Endothelial cell of umbilical vein (primary cell): Measurements from ENCODE around the gene OR3A3. TPM values are rescaled to one million over a fixed set of nuclear protein-coding genes. Genes with fewer than 3 reads are reported as not detected.

Experiments
- BruUV-seq: library from RNA; stranded (reverse); fragments of 400-500 nt; replicated peaks from 2 replicates; lab custom pipeline; 2021; lab: Mats Ljungman, UMichigan
- CTCF ChIA-PET: fragments of 300-600, 350-600 bp; sonication (Branson Sonifier 250); formaldehyde crosslinking; loops from one replicate; lab custom pipeline; 2021; ENCODE audit warnings: antibody characterized with exemption, inconsistent platforms; lab: Charles Lee
- POLR2A ChIA-PET: fragments of 300-600, 350-600 bp; sonication (Branson Sonifier 250); formaldehyde crosslinking; loops from one replicate; lab custom pipeline; 2021; ENCODE audit warnings: antibody characterized with exemption, inconsistent platforms; lab: Charles Lee
- DNase-seq: peaks from one replicate; pipeline ENCODE4 v3.0.0-alpha.2; 2011; ENCODE audit warnings: low read depth, low spot score
- FAIRE-seq: peaks from 2 replicates; lab custom pipeline; 2011; peaks lifted over from hg19 to GRCh38; lab: Jason Lieb, UNC
- H2AFZ ChIP-seq: 2 replicates; pipeline ENCODE4 v1.6.0; 2012; ENCODE audit warnings: low read depth, low read length, control low read depth, inconsistent platforms
- H3K27ac ChIP-seq: 2 replicates; pipeline ENCODE4 v1.5.1; 2011; ENCODE audit warnings: low read depth, mild to moderate bottlenecking, control low read depth, low read length, moderate library complexity; ENCODE audit not compliant: insufficient read depth
- H3K27me3 ChIP-seq, 2 experiments: 2 replicates each; pipeline versions ENCODE4 v1.6.0 to v1.6.1; 2011; ENCODE audit warnings: low read length in 2 of 2, mixed read lengths in 1 of 2; ENCODE audit not compliant: control insufficient read depth in 2 of 2, insufficient read depth in 2 of 2
- H3K36me3 ChIP-seq, 2 experiments: 2 replicates in 1 of 2; 3 replicates in 1 of 2; pipeline ENCODE4 v1.5.1; 2011; ENCODE audit warnings: low read length in 2 of 2, mild to moderate bottlenecking in 1 of 2, moderate library complexity in 1 of 2; ENCODE audit not compliant: control insufficient read depth in 2 of 2, insufficient read depth in 2 of 2; ENCODE audit errors: extremely low read depth in 1 of 2
- H3K4me1 ChIP-seq: 3 replicates; pipeline ENCODE4 v1.5.1; 2011; ENCODE audit warnings: mild to moderate bottlenecking, low read length; ENCODE audit not compliant: control insufficient read depth, insufficient read depth; ENCODE audit errors: extremely low read depth
- H3K4me2 ChIP-seq: 2 replicates; pipeline ENCODE4 v1.6.1; 2011; ENCODE audit warnings: low read length, control low read depth, mixed read lengths; ENCODE audit not compliant: insufficient read depth
- H3K4me3 ChIP-seq, 3 experiments: fragments of 200-600 bp in 1 of 3; sonication (generic), shearing (Covaris generic) in 1 of 3; replicated peaks in 1 of 3; 2 replicates each; pipeline ENCODE4 v1.5.1; 2011 to 2016; ENCODE audit warnings: control low read depth in 3 of 3, low read length in 3 of 3, mild to moderate bottlenecking in 2 of 3, inconsistent platforms in 1 of 3, low read depth in 1 of 3, moderate library complexity in 1 of 3; ENCODE audit not compliant: insufficient read depth in 1 of 3
- H3K79me2 ChIP-seq: 2 replicates; pipeline ENCODE4 v1.6.0; 2012; ENCODE audit warnings: low read length, inconsistent platforms; ENCODE audit not compliant: control insufficient read depth, insufficient read depth
- H3K9ac ChIP-seq: replicated peaks from 2 replicates; pipeline ENCODE3; 2011; ENCODE audit warnings: low read length, control low read depth; ENCODE audit not compliant: insufficient read depth; ENCODE audit errors: extremely low read depth
- H3K9me1 ChIP-seq: replicated peaks from 3 replicates; pipeline ENCODE4 v1.6.0; 2011; ENCODE audit warnings: mild to moderate bottlenecking, low read length; ENCODE audit not compliant: control insufficient read depth, insufficient read depth; ENCODE audit errors: extremely low read depth
- H3K9me3 ChIP-seq: replicated peaks from 2 replicates; pipeline ENCODE4 v1.5.1; 2012; ENCODE audit warnings: low read length, inconsistent platforms; ENCODE audit not compliant: control insufficient read depth, insufficient read depth
- H4K20me1 ChIP-seq: replicated peaks from 2 replicates; pipeline ENCODE3; 2011; ENCODE audit warnings: mild to moderate bottlenecking, low read length; ENCODE audit not compliant: control insufficient read depth, insufficient read depth; ENCODE audit errors: extremely low read depth
- CTCF ChIP-seq, 2 donors: IDR thresholded peaks; 1 replicate in 1 of 2; 2 replicates in 1 of 2; pipeline ENCODE4 v1.5.1; 2011; ENCODE audit warnings: low read length in 2 of 2, mild to moderate bottlenecking in 2 of 2, moderate library complexity in 2 of 2, control low read depth in 1 of 2, inconsistent platforms in 1 of 2, low read depth in 1 of 2; ENCODE audit not compliant: insufficient read depth in 1 of 2; ENCODE audit errors: extremely low read depth in 1 of 2
- EZH2 ChIP-seq: IDR thresholded peaks from 2 replicates; pipeline ENCODE4 v1.6.1; 2012; ENCODE audit warnings: borderline replicate concordance, low read depth, mild to moderate bottlenecking, moderate library complexity, low read length, inconsistent platforms; ENCODE audit not compliant: severe bottlenecking
- FOS ChIP-seq: IDR thresholded peaks from 2 replicates; pipeline ENCODE4 v1.6.1; 2011; ENCODE audit warnings: mild to moderate bottlenecking, low read length, moderate library complexity, borderline replicate concordance; ENCODE audit not compliant: insufficient read depth
- GATA2 ChIP-seq: IDR thresholded peaks from 2 replicates; pipeline ENCODE4 v1.7.0; 2011; ENCODE audit warnings: low read depth, mild to moderate bottlenecking, moderate library complexity, mixed read lengths, low read length; ENCODE audit not compliant: insufficient read length, insufficient read depth
- JUN ChIP-seq: IDR thresholded peaks from 2 replicates; pipeline ENCODE4 v1.6.1; 2011; ENCODE audit warnings: borderline replicate concordance, low read depth; ENCODE audit not compliant: insufficient read length, insufficient read depth
- MYC ChIP-seq: IDR thresholded peaks from one replicate; pipeline ENCODE4 v1.6.1; 2011; ENCODE audit warnings: mild to moderate bottlenecking, low read depth, low read length
- POLR2A ChIP-seq: IDR thresholded peaks from 2 replicates; pipeline ENCODE4 v1.6.1; 2012; ENCODE audit warnings: low read depth, mild to moderate bottlenecking, control low read depth, low read length
- POLR2AphosphoS5 ChIP-seq: IDR thresholded peaks from 2 replicates; pipeline ENCODE4 v1.6.1; 2012; ENCODE audit warnings: low read depth, mild to moderate bottlenecking, control low read depth, low read length, moderate library complexity; ENCODE audit not compliant: insufficient read depth
- dilution Hi-C: fragments of 300-500 bp; cut with MboI; formaldehyde crosslinking; loops from one replicate; pipeline ENCODE4 v1.15.0; 2019; ENCODE audit warnings: low sequenced_read_pairs; ENCODE audit not compliant: extremely low pct_ligation_motif_present
- intact Hi-C: fragments of 100-400 bp; cut with micrococcal nuclease; formaldehyde crosslinking; loops from one replicate; pipeline ENCODE4 v1.10.0; 2022
- polyA plus RNA-seq, 4 experiments: library from polyadenylated mRNA; depleted of rRNA in 3 of 4; stranded (reverse) in 3 of 4; unstranded in 1 of 4; fragments of >200 nt; gene quantifications; 2 replicates each; pipeline versions ENCODE4 v1.2.1 to v1.2.3, GENCODE V29; 2011 to 2012; ENCODE audit warnings: missing spikeins in 1 of 4
- total RNA-seq: library from RNA; stranded (reverse); gene quantifications from 2 replicates; pipeline ENCODE4 v1.2.3, GENCODE V29; 2021
- TF ChIP-seq, protein P1 (sequence below): IDR thresholded peaks from 2 replicates; pipeline ENCODE4 v1.6.1; 2011; ENCODE audit not compliant: insufficient read depth, insufficient read length

Gene OR3A3
- total and polyA plus RNA-seq, 2 donors (not counting 3 experiments of a cell fraction or from before 2014, with no cell fraction given): not detected

GRCh38 chr17:3440451-3440850, 29.3 kb downstream of the OR3A3 start:
- Histone ChIP-seq H3K79me2 (no peaks in the 10 kb centered on the region), H3K9me1 (no peaks in the 10 kb centered on the region), H3K9me3 (peaks cover 2% of the 10 kb centered on the region), H3K36me3 (no peaks in the 10 kb centered on the region), H3K4me2 (no peak overlapping the region), H4K20me1 (no peaks in the 10 kb centered on the region), H3K9ac (no peak overlapping the region), H3K27ac (no peak overlapping the region), H3K4me1 (no peaks in the 10 kb centered on the region), H3K27me3 (no peaks in the 10 kb centered on the region), H3K4me3 (no peak overlapping the region), H2AFZ (no peak overlapping the region)
- ChIA-PET POLR2A (no interaction called here), CTCF (no interaction called here)
- FAIRE-seq (no peak), DNase-seq (no peak)
- BruUV-seq: no TSS peak
- TF ChIP-seq CTCF (IDR thresholded peaks at IDR 0.05; ENCODE audit: extremely low read depth in 1 of 2, insufficient read depth in 1 of 2, low read depth in 1 of 2, low read length in 2 of 2): no peak
- no peak for TF ChIP-seq POLR2A
- TF ChIP-seq GATA2: no peak
- TF ChIP-seq POLR2AphosphoS5: no peak
- TF ChIP-seq JUN: no peak
- TF ChIP-seq, protein P1, sequence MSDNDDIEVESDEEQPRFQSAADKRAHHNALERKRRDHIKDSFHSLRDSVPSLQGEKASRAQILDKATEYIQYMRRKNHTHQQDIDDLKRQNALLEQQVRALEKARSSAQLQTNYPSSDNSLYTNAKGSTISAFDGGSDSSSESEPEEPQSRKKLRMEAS: no peak
- no peak for TF ChIP-seq EZH2
- no peak for TF ChIP-seq FOS
- no peak for TF ChIP-seq MYC
- dilution Hi-C loops (no loop called here), intact Hi-C loops (no loop called here)
